ENCODE results near the gene CPNE4. TPM values are rescaled to one million over a fixed set of nuclear protein-coding genes. Genes with fewer than 3 reads are reported as not detected.

CPNE4 gene
- total and polyA plus RNA-seq, 2 donors (not counting 3 experiments of a cell fraction or from before 2014, with no cell fraction given): not detected

GRCh38 chr3:131553495-131554247 is 481.1 kb downstream of the CPNE4 start:
- intact Hi-C loops (cut with micrococcal nuclease) (no loop called here), dilution Hi-C loops (cut with MboI; ENCODE audit: extremely low pct_ligation_motif_present, low sequenced_read_pairs) (no loop called here)
- CTCF ChIA-PET: interaction anchor here (0.5 to 1.5 kb wide), 2 partner anchors 27 to 902 kb away, joined by 3 to 4 read pairs; no protein-coding TSS in a partner anchor
- Histone ChIP-seq H3K79me2 (ENCODE audit: control insufficient read depth, insufficient read depth, low read length) (no peaks in the 10 kb centered on the region), H2AFZ (ENCODE audit: low read depth, low read length) (no peak overlapping the region), H3K36me3 (ENCODE audit: control insufficient read depth in 2 of 2, extremely low read depth in 1 of 2, insufficient read depth in 2 of 2, low read length in 2 of 2) (no peaks in the 10 kb centered on the region), H3K27me3 (ENCODE audit: control insufficient read depth in 2 of 2, insufficient read depth in 2 of 2, low read length in 2 of 2) (peaks cover 3 to 6% of the 10 kb centered on the region in 2 experiments), H3K4me2 (ENCODE audit: insufficient read depth, low read length) (no peak overlapping the region), H3K9me3 (replicated peaks; ENCODE audit: control insufficient read depth, insufficient read depth, low read length) (no peaks in the 10 kb centered on the region), H3K4me3 (replicated peaks in 1 of 3; ENCODE audit: insufficient read depth in 1 of 3, low read depth in 1 of 3, low read length in 3 of 3) (no peak overlapping the region), H3K4me1 (ENCODE audit: control insufficient read depth, extremely low read depth, insufficient read depth, low read length) (no peaks in the 10 kb centered on the region), H3K9ac (replicated peaks; ENCODE audit: extremely low read depth, insufficient read depth, low read length) (no peak overlapping the region), H4K20me1 (replicated peaks; ENCODE audit: control insufficient read depth, extremely low read depth, insufficient read depth, low read length) (no peaks in the 10 kb centered on the region), H3K9me1 (replicated peaks; ENCODE audit: control insufficient read depth, extremely low read depth, insufficient read depth, low read length) (no peaks in the 10 kb centered on the region), H3K27ac (ENCODE audit: insufficient read depth, low read depth, low read length) (no peak overlapping the region)
- no TSS peak for BruUV-seq (replicated peaks)
- POLR2A ChIA-PET: no interaction called here
- DNase-seq (ENCODE audit: low read depth, low spot score): no peak
- TF ChIP-seq POLR2A (IDR thresholded peaks at IDR 0.05; ENCODE audit: low read depth, low read length): no peak
- no peak for TF ChIP-seq MYC (IDR thresholded peaks at IDR 0.05; ENCODE audit: low read depth, low read length)
- TF ChIP-seq, protein P1, sequence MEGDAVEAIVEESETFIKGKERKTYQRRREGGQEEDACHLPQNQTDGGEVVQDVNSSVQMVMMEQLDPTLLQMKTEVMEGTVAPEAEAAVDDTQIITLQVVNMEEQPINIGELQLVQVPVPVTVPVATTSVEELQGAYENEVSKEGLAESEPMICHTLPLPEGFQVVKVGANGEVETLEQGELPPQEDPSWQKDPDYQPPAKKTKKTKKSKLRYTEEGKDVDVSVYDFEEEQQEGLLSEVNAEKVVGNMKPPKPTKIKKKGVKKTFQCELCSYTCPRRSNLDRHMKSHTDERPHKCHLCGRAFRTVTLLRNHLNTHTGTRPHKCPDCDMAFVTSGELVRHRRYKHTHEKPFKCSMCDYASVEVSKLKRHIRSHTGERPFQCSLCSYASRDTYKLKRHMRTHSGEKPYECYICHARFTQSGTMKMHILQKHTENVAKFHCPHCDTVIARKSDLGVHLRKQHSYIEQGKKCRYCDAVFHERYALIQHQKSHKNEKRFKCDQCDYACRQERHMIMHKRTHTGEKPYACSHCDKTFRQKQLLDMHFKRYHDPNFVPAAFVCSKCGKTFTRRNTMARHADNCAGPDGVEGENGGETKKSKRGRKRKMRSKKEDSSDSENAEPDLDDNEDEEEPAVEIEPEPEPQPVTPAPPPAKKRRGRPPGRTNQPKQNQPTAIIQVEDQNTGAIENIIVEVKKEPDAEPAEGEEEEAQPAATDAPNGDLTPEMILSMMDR (IDR thresholded peaks at IDR 0.05; ENCODE audit: extremely low read depth in 1 of 2, insufficient read depth in 1 of 2, low read depth in 1 of 2, low read length in 2 of 2): no peak
- TF ChIP-seq FOS (IDR thresholded peaks at IDR 0.05; ENCODE audit: borderline replicate concordance, insufficient read depth, low read length): no peak
- TF ChIP-seq EZH2 (IDR thresholded peaks at IDR 0.05; ENCODE audit: borderline replicate concordance, low read depth, low read length, severe bottlenecking): no peak
- TF ChIP-seq JUN (IDR thresholded peaks at IDR 0.05; ENCODE audit: borderline replicate concordance, insufficient read depth, insufficient read length, low read depth): no peak
- TF ChIP-seq MAX (IDR thresholded peaks at IDR 0.05; ENCODE audit: insufficient read depth, insufficient read length): no peak
- no peak for FAIRE-seq

Data from endothelial cell of umbilical vein (primary cell).